Measurements from ENCODE around the gene NMNAT3. TPM values are rescaled to one million over a fixed set of nuclear protein-coding genes. Genes with fewer than 3 reads are reported as not detected.
"Not testable (repeated sequence)": the region's sequence is repeated elsewhere in the genome, so short reads cannot be mapped to it uniquely, and the experiment has no call there.

NMNAT3 gene
- total and polyA plus RNA-seq, 7 experiments from 2014 or later: 0.56 to 7.7 (median 5.6) TPM

DNA sequence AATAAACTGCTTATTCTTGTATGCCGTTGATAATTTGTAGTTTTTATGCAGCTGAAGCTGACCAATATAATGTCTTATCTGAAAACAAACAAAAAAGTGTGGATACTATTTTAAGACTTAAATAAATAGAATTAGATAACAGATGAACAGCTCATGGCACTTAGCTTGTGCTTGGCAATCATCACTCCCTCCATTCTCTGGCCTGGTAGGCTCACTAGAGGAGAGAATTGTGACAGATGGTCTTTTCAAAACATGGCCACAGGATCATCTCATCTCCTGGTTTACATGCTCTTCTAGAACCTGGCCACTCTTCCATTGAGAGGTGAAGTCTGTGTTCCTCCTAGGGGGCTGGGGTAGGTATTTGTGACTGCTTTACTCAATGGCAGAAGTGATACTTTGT is 79.8 kb downstream of the NMNAT3 start:
- ChIA-PET POLR2A (no interaction called here), CTCF (no interaction called here)
- Mint-ChIP-seq H3K36me3 (peaks cover 0 to 14% (median 9%) of the 10 kb centered on the region in 5 donors), H3K9me3 (peaks cover 0 to 9% (median 0%) of the 10 kb centered on the region in 11 donors), H3K4me1 (peaks cover 0 to 1% (median 0%) of the 10 kb centered on the region in 7 donors), H3K27ac (no peak overlapping the region), H3K4me3 (no peak overlapping the region), H3K27me3 (no peaks in the 10 kb centered on the region)
- no peak overlapping the region for H3K4me3 ChIP-seq (ENCODE audit: low read length)
- ATAC-seq (no peak), DNase-seq (no peak)
- no peaks in the 10 kb centered on the region for H3K9me3 ChIP-seq (ENCODE audit: control insufficient read depth in 2 of 3, low read length in 3 of 3)
- no peak overlapping the region for H3K27ac ChIP-seq (ENCODE audit: low read depth, low read length)
- no peaks in the 10 kb centered on the region for H3K27me3 ChIP-seq (ENCODE audit: control insufficient read depth in 2 of 2, insufficient read depth in 2 of 2, low read length in 2 of 2)
- no peaks in the 10 kb centered on the region for H3K4me1 ChIP-seq (ENCODE audit: control insufficient read depth in 2 of 2, insufficient read depth in 2 of 2, low read length in 2 of 2)
- no peaks in the 10 kb centered on the region for H3K36me3 ChIP-seq (ENCODE audit: control insufficient read depth in 2 of 3, insufficient read depth in 3 of 3, low read length in 3 of 3)
- intact Hi-C loops (cut with micrococcal nuclease): no loop called here

DNA sequence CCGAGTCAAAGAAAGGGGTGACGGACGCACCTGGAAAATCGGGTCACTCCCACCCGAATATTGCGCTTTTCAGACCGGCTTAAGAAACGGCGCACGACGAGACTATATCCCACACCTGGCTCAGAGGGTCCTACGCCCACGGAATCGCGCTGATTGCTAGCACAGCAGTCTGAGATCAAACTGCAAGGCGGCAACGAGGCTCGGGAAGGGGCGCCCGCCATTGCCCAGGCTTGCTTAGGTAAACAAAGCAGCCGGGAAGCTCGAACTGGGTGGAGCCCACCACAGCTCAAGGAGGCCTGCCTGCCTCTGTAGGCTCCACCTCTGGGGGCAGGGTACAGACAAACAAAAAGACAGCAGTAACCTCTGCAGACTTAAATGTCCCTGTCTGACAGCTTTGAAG is 86.6 kb downstream of the NMNAT3 start:
- H3K9me3 Mint-ChIP-seq: peaks cover 0 to 12% (median 3%) of the 10 kb centered on the region in 11 donors
- H3K27ac Mint-ChIP-seq; H3K4me1 ChIP-seq (ENCODE audit: control insufficient read depth in 2 of 2, insufficient read depth in 2 of 2, low read length in 2 of 2); H3K4me1 Mint-ChIP-seq; CTCF ChIA-PET; H3K27ac ChIP-seq (ENCODE audit: low read depth, low read length); POLR2A ChIA-PET; H3K9me3 ChIP-seq (ENCODE audit: control insufficient read depth in 2 of 3, low read length in 3 of 3); intact Hi-C loops (cut with micrococcal nuclease); H3K36me3 ChIP-seq (ENCODE audit: control insufficient read depth in 2 of 3, insufficient read depth in 3 of 3, low read length in 3 of 3); ATAC-seq; H3K27me3 Mint-ChIP-seq; H3K27me3 ChIP-seq (ENCODE audit: control insufficient read depth in 2 of 2, insufficient read depth in 2 of 2, low read length in 2 of 2); H3K4me3 ChIP-seq (ENCODE audit: low read length); DNase-seq; H3K4me3 Mint-ChIP-seq: not testable (repeated sequence)
- peaks cover 0 to 18% (median 9%) of the 10 kb centered on the region in 5 donors for H3K36me3 Mint-ChIP-seq

DNA sequence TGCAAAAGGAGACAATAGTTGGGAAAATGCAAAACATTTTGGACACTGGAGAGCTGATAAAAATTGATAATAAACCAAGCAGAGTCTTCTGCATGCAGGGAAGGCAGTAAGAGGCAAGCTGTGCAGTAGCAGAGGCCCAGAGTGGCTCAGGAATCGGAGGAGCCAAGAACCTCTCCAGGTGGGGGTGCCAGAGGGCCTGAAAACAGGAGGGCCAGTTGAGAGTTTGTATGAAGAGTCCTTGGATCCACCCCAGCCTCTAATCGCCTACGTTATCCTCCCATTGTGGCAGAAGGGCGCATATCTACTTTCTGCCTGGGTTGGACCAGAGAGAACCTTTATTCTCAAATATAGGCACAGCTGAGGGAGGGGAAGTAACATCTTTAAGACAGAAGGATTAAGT is 89.3 kb downstream of the NMNAT3 start:
- H3K9me3 ChIP-seq (ENCODE audit: control insufficient read depth in 2 of 3, low read length in 3 of 3): no peaks in the 10 kb centered on the region
- Mint-ChIP-seq H3K4me1 (peaks cover 0 to 7% (median 0%) of the 10 kb centered on the region in 7 donors), H3K9me3 (peaks cover 0 to 10% (median 2%) of the 10 kb centered on the region in 11 donors), H3K36me3 (peaks cover 0 to 25% (median 12%) of the 10 kb centered on the region in 5 donors), H3K27ac (peak overlapping the region in 1 of 9 donors; percentile 72), H3K4me3 (no peak overlapping the region), H3K27me3 (no peaks in the 10 kb centered on the region)
- DNase-seq (no peak), ATAC-seq (no peak)
- H3K27me3 ChIP-seq (ENCODE audit: control insufficient read depth in 2 of 2, insufficient read depth in 2 of 2, low read length in 2 of 2): no peaks in the 10 kb centered on the region
- H3K4me3 ChIP-seq (ENCODE audit: low read length): no peak overlapping the region
- H3K4me1 ChIP-seq (ENCODE audit: control insufficient read depth in 2 of 2, insufficient read depth in 2 of 2, low read length in 2 of 2): no peaks in the 10 kb centered on the region
- ChIA-PET POLR2A (no interaction called here), CTCF (no interaction called here)
- intact Hi-C loops (cut with micrococcal nuclease): no loop called here
- H3K36me3 ChIP-seq (ENCODE audit: control insufficient read depth in 2 of 3, insufficient read depth in 3 of 3, low read length in 3 of 3): no peaks in the 10 kb centered on the region
- H3K27ac ChIP-seq (ENCODE audit: low read depth, low read length): no peak overlapping the region

DNA sequence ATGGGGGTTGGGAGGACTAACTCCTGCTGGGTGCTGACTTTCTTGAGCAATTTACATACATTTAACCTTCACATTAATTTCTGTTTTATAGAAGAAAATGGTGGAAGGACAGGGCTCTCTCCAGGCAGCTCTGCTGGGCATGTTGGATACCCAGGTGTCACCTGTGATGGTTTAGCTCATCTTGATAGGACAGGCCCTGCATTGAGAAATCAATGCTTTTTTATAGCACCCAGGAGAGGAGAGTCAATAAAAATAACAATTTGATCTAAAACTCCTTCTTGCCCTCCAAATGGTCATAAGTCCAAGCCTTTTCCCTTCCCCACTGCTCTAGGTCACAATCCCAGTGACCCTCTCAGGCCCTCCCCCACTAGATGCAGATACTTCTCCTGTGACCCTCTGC is 90.0 kb downstream of the NMNAT3 start:
- ATAC-seq (no peak), DNase-seq (no peak)
- Mint-ChIP-seq H3K4me1 (peaks cover 0 to 7% (median 0%) of the 10 kb centered on the region in 7 donors), H3K9me3 (peaks cover 0 to 9% (median 0%) of the 10 kb centered on the region in 11 donors), H3K4me3 (no peak overlapping the region), H3K27ac (no peak overlapping the region), H3K27me3 (no peaks in the 10 kb centered on the region), H3K36me3 (peaks cover 0 to 25% (median 12%) of the 10 kb centered on the region in 5 donors)
- no peaks in the 10 kb centered on the region for H3K9me3 ChIP-seq (ENCODE audit: control insufficient read depth in 2 of 3, low read length in 3 of 3)
- ChIA-PET CTCF (no interaction called here), POLR2A (interaction anchor here (0.6 kb wide), 1 partner anchor 362 kb away, joined by 3 read pairs; no protein-coding TSS in a partner anchor)
- H3K36me3 ChIP-seq (ENCODE audit: control insufficient read depth in 2 of 3, insufficient read depth in 3 of 3, low read length in 3 of 3): no peaks in the 10 kb centered on the region
- H3K27ac ChIP-seq (ENCODE audit: low read depth, low read length): no peak overlapping the region
- no peaks in the 10 kb centered on the region for H3K4me1 ChIP-seq (ENCODE audit: control insufficient read depth in 2 of 2, insufficient read depth in 2 of 2, low read length in 2 of 2)
- H3K27me3 ChIP-seq (ENCODE audit: control insufficient read depth in 2 of 2, insufficient read depth in 2 of 2, low read length in 2 of 2): no peaks in the 10 kb centered on the region
- intact Hi-C loops (cut with micrococcal nuclease): no loop called here
- H3K4me3 ChIP-seq (ENCODE audit: low read length): no peak overlapping the region

DNA sequence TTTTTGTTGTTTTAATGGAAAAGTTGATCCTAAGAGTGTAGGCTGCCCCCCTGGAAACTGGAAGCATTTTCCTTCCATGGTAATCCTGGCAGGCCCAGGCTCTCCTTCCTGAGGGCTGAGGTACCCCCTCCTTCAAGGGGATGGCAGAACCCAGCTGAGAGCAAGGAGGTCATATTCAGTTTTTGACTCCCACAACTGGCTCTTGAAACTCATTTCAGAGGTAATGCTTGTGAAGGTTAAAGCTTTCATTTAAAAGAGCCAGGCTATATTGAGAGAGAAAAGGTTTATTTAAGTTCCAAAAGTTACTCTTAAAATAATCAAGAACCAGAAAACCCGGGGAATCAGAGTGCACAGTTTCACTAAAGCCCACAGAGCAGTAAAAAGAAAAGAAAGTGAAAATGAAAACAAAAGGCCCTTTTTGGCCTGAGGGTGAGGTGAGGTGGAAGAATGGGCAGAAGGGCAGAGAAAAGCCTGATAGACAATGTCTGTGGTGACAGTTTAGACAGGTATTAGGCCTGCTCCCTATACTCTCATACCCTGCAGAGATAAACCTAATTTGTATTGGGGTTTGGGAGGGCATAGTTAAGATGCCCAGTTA is 91.3 kb downstream of the NMNAT3 start:
- Histone ChIP-seq H3K27ac (ENCODE audit: low read depth, low read length) (no peak overlapping the region), H3K4me1 (ENCODE audit: control insufficient read depth in 2 of 2, insufficient read depth in 2 of 2, low read length in 2 of 2) (no peaks in the 10 kb centered on the region), H3K27me3 (ENCODE audit: control insufficient read depth in 2 of 2, insufficient read depth in 2 of 2, low read length in 2 of 2) (no peaks in the 10 kb centered on the region), H3K4me3 (ENCODE audit: low read length) (no peak overlapping the region), H3K36me3 (ENCODE audit: control insufficient read depth in 2 of 3, insufficient read depth in 3 of 3, low read length in 3 of 3) (no peaks in the 10 kb centered on the region), H3K9me3 (ENCODE audit: control insufficient read depth in 2 of 3, low read length in 3 of 3) (no peaks in the 10 kb centered on the region)
- DNase-seq (no peak), ATAC-seq (no peak)
- Mint-ChIP-seq H3K4me3 (no peak overlapping the region), H3K36me3 (peaks cover 0 to 25% (median 12%) of the 10 kb centered on the region in 5 donors), H3K9me3 (peaks cover 0 to 9% (median 0%) of the 10 kb centered on the region in 11 donors), H3K4me1 (peaks cover 0 to 7% (median 0%) of the 10 kb centered on the region in 7 donors), H3K27me3 (no peaks in the 10 kb centered on the region), H3K27ac (no peak overlapping the region)
- intact Hi-C loops (cut with micrococcal nuclease): no loop called here
- CTCF ChIA-PET: no interaction called here
- POLR2A ChIA-PET: no interaction called here

DNA sequence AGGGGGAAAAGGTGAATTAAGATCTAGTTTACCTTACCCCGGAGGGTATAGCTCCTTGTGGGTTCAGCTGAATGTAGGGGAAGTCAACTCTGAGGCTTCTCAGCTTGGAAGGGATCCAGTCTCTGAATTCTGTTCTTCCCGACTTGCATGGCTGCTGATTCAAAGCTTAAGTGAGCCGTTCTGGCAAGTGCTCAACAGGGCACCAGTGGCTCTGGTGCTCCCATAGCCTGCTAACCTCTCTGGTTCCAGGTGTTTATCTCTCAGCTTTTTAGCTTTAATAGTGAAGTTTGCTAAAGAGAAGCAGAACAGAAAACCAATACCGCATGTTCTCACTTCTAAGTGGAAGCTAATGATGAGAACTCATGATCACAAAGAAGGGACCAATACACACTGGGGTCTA is 92.0 kb downstream of the NMNAT3 start:
- intact Hi-C loops (cut with micrococcal nuclease): no loop called here
- H3K9me3 Mint-ChIP-seq: peaks cover 0 to 9% (median 0%) of the 10 kb centered on the region in 11 donors
- POLR2A ChIA-PET: no interaction called here

DNA sequence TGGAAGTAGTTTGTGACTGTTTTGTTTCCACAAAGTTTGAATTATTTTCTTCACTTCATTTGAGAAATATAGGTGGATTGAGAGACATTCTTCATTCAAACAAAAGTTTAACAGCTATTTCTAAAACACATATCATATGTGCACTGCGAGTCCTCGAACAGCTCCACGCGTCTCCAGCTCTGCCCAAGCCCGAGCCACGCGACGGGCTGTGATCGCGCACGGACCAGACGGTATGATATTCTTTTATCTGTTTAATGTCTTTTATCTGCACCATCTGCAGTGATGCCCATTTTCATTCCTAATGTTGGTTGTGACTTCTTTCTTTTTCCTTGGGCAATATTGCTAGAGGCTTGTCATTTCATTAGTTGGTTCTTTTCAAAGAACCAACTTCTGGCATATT is 94.1 kb downstream of the NMNAT3 start:
- DNase-seq; ATAC-seq; intact Hi-C loops (cut with micrococcal nuclease); H3K27me3 Mint-ChIP-seq; POLR2A ChIA-PET; H3K9me3 ChIP-seq (ENCODE audit: control insufficient read depth in 2 of 3, low read length in 3 of 3); H3K4me1 ChIP-seq (ENCODE audit: control insufficient read depth in 2 of 2, insufficient read depth in 2 of 2, low read length in 2 of 2); H3K4me3 Mint-ChIP-seq; H3K4me3 ChIP-seq (ENCODE audit: low read length); H3K36me3 ChIP-seq (ENCODE audit: control insufficient read depth in 2 of 3, insufficient read depth in 3 of 3, low read length in 3 of 3); H3K4me1 Mint-ChIP-seq; H3K27ac Mint-ChIP-seq; H3K9me3 Mint-ChIP-seq; H3K27me3 ChIP-seq (ENCODE audit: control insufficient read depth in 2 of 2, insufficient read depth in 2 of 2, low read length in 2 of 2); H3K27ac ChIP-seq (ENCODE audit: low read depth, low read length): not testable (repeated sequence)
- peaks cover 0 to 29% (median 10%) of the 10 kb centered on the region in 5 donors for H3K36me3 Mint-ChIP-seq
- CTCF ChIA-PET: interaction anchor here (0.8 kb wide), 1 partner anchor 12 kb away, joined by 3 read pairs; no protein-coding TSS in a partner anchor

More for the DNA sequence above, 92.0 kb downstream of the NMNAT3 start:
- ATAC-seq: no peak
- H3K4me1 Mint-ChIP-seq: peaks cover 0 to 7% (median 0%) of the 10 kb centered on the region in 7 donors
- H3K36me3 ChIP-seq (ENCODE audit: control insufficient read depth in 2 of 3, insufficient read depth in 3 of 3, low read length in 3 of 3): no peaks in the 10 kb centered on the region
- H3K4me3 ChIP-seq (ENCODE audit: low read length): no peak overlapping the region
- no peak overlapping the region for H3K4me3 Mint-ChIP-seq
- no peaks in the 10 kb centered on the region for H3K9me3 ChIP-seq (ENCODE audit: control insufficient read depth in 2 of 3, low read length in 3 of 3)
- no peaks in the 10 kb centered on the region for H3K4me1 ChIP-seq (ENCODE audit: control insufficient read depth in 2 of 2, insufficient read depth in 2 of 2, low read length in 2 of 2)
- no peaks in the 10 kb centered on the region for H3K27me3 ChIP-seq (ENCODE audit: control insufficient read depth in 2 of 2, insufficient read depth in 2 of 2, low read length in 2 of 2)
- DNase-seq: no peak
- CTCF ChIA-PET: no interaction called here
- no peak overlapping the region for H3K27ac Mint-ChIP-seq
- H3K27me3 Mint-ChIP-seq: no peaks in the 10 kb centered on the region
- H3K36me3 Mint-ChIP-seq: peaks cover 0 to 25% (median 12%) of the 10 kb centered on the region in 5 donors
- H3K27ac ChIP-seq (ENCODE audit: low read depth, low read length): no peak overlapping the region
